HG03457 (cell line): ENCODE measurements around the gene CRLF2.
"Not testable (repeated sequence)": the region's sequence is repeated elsewhere in the genome, so short reads cannot be mapped to it uniquely, and the experiment has no call there.

Source experiments
- ATAC-seq: cut with Tn5 transposase; IDR thresholded peaks from one replicate; pipeline ENCODE4 v1.9.1; 2021; ENCODE audit warnings: moderate number of reproducible peaks; ENCODE audit not compliant: unreplicated experiment

Gene CRLF2, protein sequence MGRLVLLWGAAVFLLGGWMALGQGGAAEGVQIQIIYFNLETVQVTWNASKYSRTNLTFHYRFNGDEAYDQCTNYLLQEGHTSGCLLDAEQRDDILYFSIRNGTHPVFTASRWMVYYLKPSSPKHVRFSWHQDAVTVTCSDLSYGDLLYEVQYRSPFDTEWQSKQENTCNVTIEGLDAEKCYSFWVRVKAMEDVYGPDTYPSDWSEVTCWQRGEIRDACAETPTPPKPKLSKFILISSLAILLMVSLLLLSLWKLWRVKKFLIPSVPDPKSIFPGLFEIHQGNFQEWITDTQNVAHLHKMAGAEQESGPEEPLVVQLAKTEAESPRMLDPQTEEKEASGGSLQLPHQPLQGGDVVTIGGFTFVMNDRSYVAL

GRCh38 chrX:1212532-1212931 is at the start of gene CRLF2:
Gene CRLF2 (minus strand): TSS chrX:1212649. CDS start chrX:1212634, 15 bp downstream.
- no peak for ATAC-seq

- ATAC-seq: not testable (repeated sequence)
Measured at GRCh38 chrX:1261771-1262170, 49.3 kb upstream of the CRLF2 start.

- ATAC-seq: no peak
Measured at GRCh38 chrX:1261285-1261684, 48.8 kb upstream of the CRLF2 start.

DNA sequence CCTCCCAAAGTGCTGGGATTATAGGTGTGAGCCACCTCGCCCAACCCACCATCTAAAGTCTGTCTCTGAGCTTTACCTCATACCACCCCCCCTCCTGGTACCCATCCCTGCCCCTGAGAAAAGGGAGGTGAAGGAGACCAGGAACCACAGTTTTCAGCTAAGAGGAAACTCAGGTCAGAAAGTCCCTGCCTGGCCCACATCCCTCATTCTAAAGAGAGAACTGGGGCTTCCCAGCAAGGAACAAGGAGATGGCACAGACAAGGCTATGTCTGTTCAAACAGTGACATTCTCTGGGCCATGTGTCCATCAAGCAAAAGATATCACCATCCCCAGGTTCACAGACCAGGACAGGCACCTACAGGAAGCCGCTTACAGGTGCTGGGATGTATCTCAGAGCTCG is 40.4 kb upstream of the CRLF2 start:
- ATAC-seq: no peak

DNA sequence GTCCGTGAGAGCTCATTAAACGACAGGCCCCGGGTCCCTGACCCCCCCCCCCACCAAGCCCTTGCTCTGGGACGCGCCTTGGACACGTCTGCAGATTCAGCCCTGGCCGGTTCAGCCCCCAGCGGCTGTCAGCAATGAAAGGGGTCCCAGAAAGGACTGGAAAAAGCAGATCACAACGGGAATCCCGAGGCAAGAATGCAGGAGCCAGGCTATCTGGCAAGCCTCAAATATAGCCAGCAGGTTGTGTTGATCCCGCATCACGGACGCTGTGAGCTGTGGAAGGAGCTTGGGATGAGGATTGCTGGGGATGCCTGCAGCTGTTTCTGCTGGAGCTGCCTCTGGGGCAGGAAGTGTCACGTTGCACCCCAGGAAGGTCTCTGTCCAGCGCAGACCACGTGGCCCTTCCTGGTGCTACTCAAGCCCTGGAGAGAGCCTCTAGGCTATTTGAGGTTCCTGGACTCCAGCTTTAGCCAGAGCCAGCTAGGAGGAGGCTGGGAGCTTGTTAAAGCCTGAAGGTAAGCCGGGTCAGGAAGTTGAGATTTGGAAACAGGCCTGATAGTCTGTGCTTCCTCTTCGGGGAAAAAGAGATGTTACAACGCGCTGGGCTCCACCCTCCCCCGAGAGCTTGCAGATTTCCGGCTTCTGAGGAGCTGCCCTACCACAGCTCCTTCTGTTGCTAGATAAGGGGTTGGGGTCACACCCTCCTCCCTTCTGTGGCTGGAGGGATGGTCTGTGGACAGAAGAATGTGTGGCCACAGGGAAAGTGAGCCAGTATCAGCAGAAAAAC is 36.8 kb upstream of the CRLF2 start:
- ATAC-seq: no peak

DNA sequence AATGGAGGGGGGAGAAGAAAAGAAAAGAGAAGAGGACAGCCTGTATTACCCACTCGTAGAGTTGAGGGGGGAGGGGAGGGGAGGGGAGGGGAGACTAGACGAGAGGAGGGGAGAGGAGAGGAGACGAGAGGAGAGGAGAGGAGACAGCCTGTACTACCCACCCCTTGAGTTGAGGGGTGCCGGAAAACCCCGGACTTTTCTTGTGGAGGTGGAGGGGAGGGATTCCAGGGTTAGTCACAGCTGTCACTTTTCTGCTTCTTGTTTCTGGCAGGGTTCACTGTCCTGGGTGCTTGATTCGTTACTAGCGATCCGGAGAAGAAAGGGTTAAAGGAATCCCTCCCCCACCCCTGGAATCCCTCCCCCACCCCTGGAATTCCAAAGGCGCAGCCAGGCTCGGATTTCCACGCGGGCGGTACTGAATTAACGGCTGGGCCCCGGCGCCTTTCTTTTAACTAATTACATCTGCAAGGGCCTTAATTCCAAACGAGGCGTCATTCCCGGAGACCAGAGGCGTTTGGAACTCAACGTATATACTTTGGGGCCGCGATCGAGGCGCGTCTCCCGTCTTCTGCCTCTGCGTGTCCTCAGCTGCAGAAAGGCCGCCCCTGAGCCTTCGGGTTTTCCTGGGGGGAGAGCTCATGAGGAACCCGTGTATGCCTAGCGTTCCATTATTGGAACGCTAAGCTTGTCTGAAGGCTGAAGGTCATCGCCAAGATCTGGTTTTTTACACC is 36.0 kb upstream of the CRLF2 start:
- ATAC-seq: no peak

DNA sequence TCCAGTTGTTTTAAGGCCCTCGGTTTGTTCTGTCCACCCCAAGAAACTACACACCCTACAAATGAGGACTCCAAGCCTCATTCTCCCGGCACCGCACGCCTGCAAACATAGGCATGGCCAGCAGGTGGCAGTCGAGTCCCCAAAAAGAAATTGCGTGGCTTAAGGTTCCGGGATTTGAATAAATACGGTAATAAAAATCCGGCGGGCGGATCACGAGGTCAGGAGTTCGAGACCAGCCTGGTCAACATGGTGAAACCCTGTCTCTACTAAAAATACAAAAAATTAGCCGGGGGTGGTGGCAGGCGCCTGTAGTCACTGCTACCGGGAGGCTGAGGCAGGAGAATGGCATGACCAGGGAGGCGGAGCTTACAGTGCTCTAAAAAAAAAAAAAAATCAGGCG is 34.4 kb upstream of the CRLF2 start:
- no peak for ATAC-seq

GRCh38 chrX:1244164-1245076 is 32.0 kb upstream of the CRLF2 start:
- ATAC-seq: no peak

- ATAC-seq: no peak
Measured at GRCh38 chrX:1242891-1243402, 30.5 kb upstream of the CRLF2 start.

DNA sequence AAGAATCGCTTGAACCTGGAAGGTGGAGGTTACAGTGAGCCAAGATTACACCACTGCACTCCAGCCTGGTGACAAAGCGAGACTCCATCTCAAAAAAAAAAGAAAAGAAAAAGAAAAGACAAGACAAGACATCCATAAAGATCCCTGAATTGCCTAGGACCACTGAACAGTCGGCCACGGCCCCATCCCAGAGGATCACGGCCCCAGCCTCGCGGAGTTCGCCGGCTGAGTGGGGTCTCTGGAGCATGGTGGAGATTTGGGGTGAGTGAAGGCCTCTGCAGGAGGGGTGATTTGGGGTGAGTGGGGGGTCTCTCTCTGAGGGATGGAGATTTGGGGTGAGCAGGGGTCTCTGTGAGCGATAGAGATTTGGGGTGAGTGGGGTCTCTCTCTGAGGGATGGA is 28.1 kb upstream of the CRLF2 start:
- ATAC-seq: not testable (repeated sequence)

GRCh38 chrX:1239681-1240142 is 27.3 kb upstream of the CRLF2 start:
- ATAC-seq: peak; percentile 84

DNA sequence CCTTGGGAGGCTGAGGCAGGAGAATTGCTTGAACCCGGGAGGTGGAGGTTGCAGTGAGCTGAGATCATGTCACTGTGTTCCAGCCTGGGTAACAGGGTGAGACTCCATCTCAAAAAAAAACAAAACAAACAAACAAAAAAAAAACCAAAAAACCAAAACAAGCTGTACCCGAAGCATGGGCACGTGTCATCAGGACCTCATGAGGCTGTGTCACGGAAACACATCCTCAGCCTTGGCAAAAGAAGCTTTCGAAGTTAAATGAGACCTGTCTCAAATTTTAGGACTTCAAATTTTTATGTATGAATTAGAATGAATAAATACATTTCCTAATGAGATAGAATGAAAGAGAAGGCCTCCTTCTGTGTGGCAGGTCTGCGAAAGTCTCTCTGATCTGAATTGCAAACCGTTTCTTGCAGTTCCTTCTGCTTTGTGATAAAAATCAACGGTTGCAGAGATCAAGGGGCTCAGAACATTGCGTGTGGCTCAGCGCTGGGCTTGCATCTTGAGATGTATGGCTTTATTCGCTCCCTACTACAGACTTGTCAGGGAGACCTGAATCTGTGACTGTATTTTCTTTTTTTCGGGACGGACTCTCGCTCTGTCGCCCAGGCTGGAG is 19.5 kb upstream of the CRLF2 start:
- ATAC-seq: no peak

GRCh38 chrX:1228101-1228500 is 15.7 kb upstream of the CRLF2 start:
- not testable (repeated sequence) for ATAC-seq

- ATAC-seq: no peak
Measured at GRCh38 chrX:1226249-1226648, 13.8 kb upstream of the CRLF2 start.

GRCh38 chrX:1224954-1225353 is 12.5 kb upstream of the CRLF2 start:
- ATAC-seq: no peak

GRCh38 chrX:1223242-1223600 is 10.8 kb upstream of the CRLF2 start:
- no peak for ATAC-seq

- ATAC-seq: no peak
Measured at GRCh38 chrX:1222531-1223241, 10.2 kb upstream of the CRLF2 start.

DNA sequence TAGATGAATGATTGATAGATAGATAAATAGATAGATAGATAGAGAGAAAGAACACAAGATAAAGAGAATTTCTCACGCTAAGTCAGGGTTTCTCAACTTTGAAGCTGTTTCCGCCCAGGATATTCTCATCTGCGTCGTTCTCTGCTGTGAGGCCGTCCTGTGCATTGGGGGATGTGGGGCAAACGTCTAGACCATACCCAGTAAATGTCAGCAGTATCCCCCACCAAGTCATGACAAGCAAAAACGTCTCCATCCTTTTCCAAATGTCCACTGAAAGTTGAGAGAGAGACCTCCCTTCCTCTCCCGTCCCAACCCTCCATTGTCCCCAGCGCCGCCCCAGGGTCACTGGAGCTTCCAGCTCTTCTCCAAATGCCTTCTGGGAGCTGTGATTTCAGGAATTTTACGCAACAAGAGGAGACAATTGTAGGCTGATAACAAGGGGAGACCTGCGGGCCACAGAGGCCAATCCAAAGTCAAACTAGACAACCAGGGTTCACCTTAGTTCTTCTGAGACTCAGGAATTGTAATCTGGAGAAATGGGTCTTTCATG is 8.9 kb upstream of the CRLF2 start:
- no peak for ATAC-seq

DNA sequence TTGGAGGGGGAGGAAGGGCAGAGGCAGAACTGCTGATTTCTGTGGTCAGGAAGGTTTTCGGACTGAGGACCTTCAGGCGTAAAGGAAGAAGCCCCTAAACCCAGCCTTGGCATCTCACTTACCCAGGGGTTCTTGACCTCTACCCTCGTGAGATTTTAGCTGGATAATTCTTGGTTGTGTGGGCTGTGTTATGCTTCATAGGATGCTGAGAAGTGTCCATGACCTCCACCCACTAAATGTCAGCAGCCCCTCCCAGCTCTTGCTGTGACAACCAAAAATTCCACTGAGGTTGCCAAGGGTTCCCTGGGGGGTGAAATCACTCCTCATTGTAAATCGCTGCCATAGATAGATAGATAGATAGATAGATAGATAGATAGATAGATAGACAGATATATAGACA is 5.8 kb upstream of the CRLF2 start:
- no peak for ATAC-seq
